ENCODE data around the gene PARP14. TPM values are rescaled to one million over a fixed set of nuclear protein-coding genes. Genes with fewer than 3 reads are reported as not detected.
A peak's percentile ranks its signal among the peaks of the same experiment; 100 is the strongest.

Gene PARP14
- total RNA-seq, 1 experiment from 2014 or later, result 33.3 TPM

GRCh38 chr3:122679085-122679881, 1.4 kb upstream of the PARP14 start:
- DNase-seq, result peak in 1 of 2 experiments; percentile 80
- H3K36me3 ChIP-seq (ENCODE audit: low read depth), result no peaks in the 10 kb centered on the region
- H3K9me3 ChIP-seq (ENCODE audit: insufficient read depth, low read depth), result 0 out of 2 replicates have a peak, but pooled peaks cover 6% of the 10 kb centered on the region
- BruUV-seq (replicated peaks), result no TSS peak
- ChIA-PET CTCF (interaction anchor here (0.6 to 1.9 kb wide), 7 partner anchors 107 to 286 kb away, joined by 3 to 15 read pairs (median 4); partner anchors contain the start of genes DTX3L and PARP9), POLR2A (ENCODE audit: unreplicated experiment) (interaction anchor here (0.6 to 0.7 kb wide), 5 partner anchors 115 to 897 kb away, joined by 4 to 32 read pairs (median 8); partner anchors contain the start of genes DTX3L and PARP9)
- H3K4me1 ChIP-seq (replicated peaks; ENCODE audit: insufficient read depth), result peaks cover 24% of the 10 kb centered on the region
- H4K20me1 ChIP-seq (ENCODE audit: insufficient read depth), result no peaks in the 10 kb centered on the region
- H3K27ac ChIP-seq, result no peak overlapping the region
- intact Hi-C loops (cut with micrococcal nuclease; ENCODE audit: unreplicated experiment), result loop anchor here (1.0 kb wide), 3 partner anchors 119 to 286 kb away; no protein-coding TSS in a partner anchor
- no peaks in the 10 kb centered on the region for H3K79me2 ChIP-seq (ENCODE audit: low read depth)
- peaks cover 14% of the 10 kb centered on the region; the same call in 1 of the 2 replicates for H3F3A ChIP-seq (ENCODE audit: insufficient read depth, low read depth)
- peak overlapping the region; percentile 94 for H3K4me2 ChIP-seq
- H2AFZ ChIP-seq, result peak overlapping the region; percentile 92; the same call in 1 of the 2 replicates
- TF ChIP-seq CTCF (conservative IDR thresholded peaks at IDR 0.05) (peak; percentile 84), EZH2 (IDR thresholded peaks at IDR 0.05; ENCODE audit: low read depth) (no peak)
- H3K9me2 ChIP-seq (ENCODE audit: insufficient read depth), result no peaks in the 10 kb centered on the region
- H3K27me3 ChIP-seq (ENCODE audit: insufficient read depth, low read depth), result no peaks in the 10 kb centered on the region
- H3K4me3 ChIP-seq, result peak overlapping the region; percentile 91; the same call in 1 of the 2 replicates

GRCh38 chr3:122679882-122680474, 661 bp upstream of the PARP14 start:
- Histone ChIP-seq H3K9me3 (ENCODE audit: insufficient read depth, low read depth) (0 out of 2 replicates have a peak, but pooled peaks cover 6% of the 10 kb centered on the region), H3K79me2 (ENCODE audit: low read depth) (no peaks in the 10 kb centered on the region), H3K4me2 (peak overlapping the region; percentile 94), H3K4me1 (replicated peaks; ENCODE audit: insufficient read depth) (peaks cover 24% of the 10 kb centered on the region), H3K36me3 (ENCODE audit: low read depth) (no peaks in the 10 kb centered on the region), H3F3A (ENCODE audit: insufficient read depth, low read depth) (peaks cover 14% of the 10 kb centered on the region; the same call in 1 of the 2 replicates), H3K4me3 (peak overlapping the region; percentile 91), H3K9me2 (ENCODE audit: insufficient read depth) (no peaks in the 10 kb centered on the region), H4K20me1 (ENCODE audit: insufficient read depth) (no peaks in the 10 kb centered on the region), H2AFZ (peak overlapping the region; percentile 92), H3K27ac (no peak overlapping the region), H3K27me3 (ENCODE audit: insufficient read depth, low read depth) (no peaks in the 10 kb centered on the region)
- CTCF ChIA-PET, result interaction anchor here (0.6 to 1.9 kb wide), 8 partner anchors 44 to 287 kb away, joined by 3 to 15 read pairs (median 6); partner anchors contain the start of genes DTX3L and PARP9
- no TSS peak for BruUV-seq (replicated peaks)
- no peak for TF ChIP-seq CTCF (conservative IDR thresholded peaks at IDR 0.05)
- TF ChIP-seq EZH2 (IDR thresholded peaks at IDR 0.05; ENCODE audit: low read depth), result no peak
- POLR2A ChIA-PET (ENCODE audit: unreplicated experiment), result interaction anchor here (0.6 to 0.7 kb wide), 6 partner anchors 116 to 896 kb away, joined by 3 to 32 read pairs (median 8); partner anchors contain the start of genes DTX3L and PARP9
- intact Hi-C loops (cut with micrococcal nuclease; ENCODE audit: unreplicated experiment), result loop anchor here (1.0 to 5.0 kb wide), 8 partner anchors 115 to 1133 kb away; partner anchors contain the start of genes POLQ, SEMA5B and SLC49A4
- DNase-seq, result peak in 1 of 2 experiments; percentile 33

Data from PC-9 (cell line).